HG03442 (cell line): ENCODE results near the gene UBXN6.

Experiments
- ATAC-seq: cut with Tn5 transposase; IDR thresholded peaks from one replicate; pipeline ENCODE4 v1.9.1; 2021; ENCODE audit warnings: mild to moderate bottlenecking, moderate library complexity; ENCODE audit not compliant: unreplicated experiment

UBXN6 gene, protein sequence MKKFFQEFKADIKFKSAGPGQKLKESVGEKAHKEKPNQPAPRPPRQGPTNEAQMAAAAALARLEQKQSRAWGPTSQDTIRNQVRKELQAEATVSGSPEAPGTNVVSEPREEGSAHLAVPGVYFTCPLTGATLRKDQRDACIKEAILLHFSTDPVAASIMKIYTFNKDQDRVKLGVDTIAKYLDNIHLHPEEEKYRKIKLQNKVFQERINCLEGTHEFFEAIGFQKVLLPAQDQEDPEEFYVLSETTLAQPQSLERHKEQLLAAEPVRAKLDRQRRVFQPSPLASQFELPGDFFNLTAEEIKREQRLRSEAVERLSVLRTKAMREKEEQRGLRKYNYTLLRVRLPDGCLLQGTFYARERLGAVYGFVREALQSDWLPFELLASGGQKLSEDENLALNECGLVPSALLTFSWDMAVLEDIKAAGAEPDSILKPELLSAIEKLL

DNA sequence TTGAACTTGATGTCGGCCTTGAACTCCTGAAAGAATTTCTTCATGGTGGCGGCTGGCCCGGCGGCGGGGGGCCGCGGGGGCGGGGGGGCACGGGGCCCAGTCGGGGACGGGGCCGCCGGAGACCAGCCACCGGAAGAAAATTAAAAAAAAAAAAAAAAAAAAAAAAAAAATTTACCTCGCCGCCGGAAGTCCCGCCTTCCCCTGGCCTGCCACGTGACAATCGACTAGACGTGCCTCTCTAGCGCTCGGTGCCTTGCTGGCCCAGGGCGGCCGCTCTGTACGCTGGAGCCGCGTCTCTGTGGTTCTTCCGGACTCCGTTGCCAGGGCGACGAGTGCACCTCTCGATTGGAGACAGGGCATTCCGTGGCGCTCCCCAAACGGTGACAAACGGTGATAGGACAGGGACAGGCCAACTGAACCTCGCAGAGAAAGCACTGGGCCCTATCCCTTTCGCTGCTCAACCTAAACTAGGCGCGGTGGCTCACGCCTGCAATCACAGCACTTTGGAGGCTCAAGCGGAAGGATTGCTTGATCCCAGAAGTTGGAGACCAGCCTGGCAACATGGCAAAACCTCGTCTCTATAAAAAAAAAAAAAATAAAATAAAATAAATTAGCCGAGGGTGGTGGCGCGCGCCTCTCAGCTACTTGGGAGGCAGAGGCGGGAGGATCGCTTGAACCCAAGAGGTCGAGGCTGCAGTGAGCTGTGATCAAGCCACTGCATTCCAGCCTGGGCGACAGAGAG is at the start of gene UBXN6:
Gene UBXN6 (minus strand): TSS at position 141 of the 742 bp plus-strand sequence. CDS start 97 bp downstream, at position 44.
- ATAC-seq = peak; percentile 89

GRCh38 chr19:4507150-4507452 is 49.5 kb upstream of the UBXN6 start:
- ATAC-seq = no peak

DNA sequence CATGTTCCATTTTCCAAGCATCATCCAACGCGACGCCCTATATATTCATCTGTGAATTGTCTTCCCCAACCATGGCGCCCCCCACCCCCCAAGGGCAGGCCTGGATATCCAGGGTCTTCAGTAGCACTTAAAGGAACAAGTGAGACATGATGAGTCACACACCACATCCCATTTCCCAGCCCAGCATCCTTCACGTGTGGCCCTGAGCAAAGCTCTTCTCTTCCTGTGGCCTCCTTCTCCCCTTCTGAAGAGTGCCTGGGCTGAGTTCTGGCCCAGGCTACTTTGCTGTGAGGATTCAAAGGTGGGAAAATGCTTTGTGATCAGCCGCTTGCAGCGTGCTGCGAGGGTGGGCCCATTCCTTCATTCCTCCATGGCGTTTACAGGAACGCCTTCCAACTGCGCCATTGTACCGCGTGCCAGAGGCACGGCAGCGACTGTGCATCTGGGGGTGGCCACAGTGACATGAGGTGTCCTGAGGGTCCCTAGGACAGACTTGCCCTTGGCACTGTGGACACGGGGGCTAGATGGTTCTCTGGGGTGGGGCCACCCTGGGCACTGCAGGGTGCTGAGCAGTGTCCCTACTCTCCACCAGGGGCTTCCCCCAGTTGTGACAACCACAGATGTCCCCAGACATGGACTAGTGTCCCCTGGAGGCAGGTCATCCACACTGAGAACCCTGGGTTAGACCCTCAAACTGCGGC is 49.0 kb upstream of the UBXN6 start:
- no peak for ATAC-seq

- no peak for ATAC-seq
Observed at GRCh38 chr19:4505570-4506448, 48.2 kb upstream of the UBXN6 start.

GRCh38 chr19:4504891-4505569 is 47.4 kb upstream of the UBXN6 start:
- ATAC-seq = no peak

DNA sequence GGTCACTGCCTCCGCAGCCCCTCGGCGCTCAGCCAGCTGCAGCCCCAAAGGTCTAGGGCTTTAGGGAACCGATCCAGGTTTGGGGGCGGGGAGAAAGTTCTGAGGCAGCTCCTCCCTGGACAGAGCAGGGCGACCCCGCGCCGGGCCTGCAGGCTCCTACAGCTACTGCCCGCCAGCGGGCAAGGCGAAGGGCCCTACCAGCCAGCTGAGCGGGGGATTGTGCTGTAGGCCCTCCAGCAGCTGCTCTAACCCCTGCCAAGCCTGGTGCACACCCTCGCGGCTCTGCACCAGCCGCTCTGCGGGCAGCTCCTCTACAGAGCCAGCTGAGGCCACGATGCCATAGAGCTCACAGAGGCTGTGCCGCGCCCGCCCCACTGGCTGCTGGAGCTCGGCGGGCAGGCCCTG is 46.7 kb upstream of the UBXN6 start:
- ATAC-seq = no peak

- no peak for ATAC-seq
Observed at GRCh38 chr19:4503825-4504170, 46.2 kb upstream of the UBXN6 start.

- ATAC-seq = no peak
Observed at GRCh38 chr19:4503132-4503824, 45.7 kb upstream of the UBXN6 start.

GRCh38 chr19:4502282-4503131 is 44.9 kb upstream of the UBXN6 start:
- ATAC-seq = no peak

- no peak for ATAC-seq
Observed at GRCh38 chr19:4501691-4502090, 44.1 kb upstream of the UBXN6 start.

- ATAC-seq = no peak
Observed at GRCh38 chr19:4500841-4501591, 43.4 kb upstream of the UBXN6 start.

- ATAC-seq = no peak
Observed at GRCh38 chr19:4499855-4500254, 42.3 kb upstream of the UBXN6 start.

DNA sequence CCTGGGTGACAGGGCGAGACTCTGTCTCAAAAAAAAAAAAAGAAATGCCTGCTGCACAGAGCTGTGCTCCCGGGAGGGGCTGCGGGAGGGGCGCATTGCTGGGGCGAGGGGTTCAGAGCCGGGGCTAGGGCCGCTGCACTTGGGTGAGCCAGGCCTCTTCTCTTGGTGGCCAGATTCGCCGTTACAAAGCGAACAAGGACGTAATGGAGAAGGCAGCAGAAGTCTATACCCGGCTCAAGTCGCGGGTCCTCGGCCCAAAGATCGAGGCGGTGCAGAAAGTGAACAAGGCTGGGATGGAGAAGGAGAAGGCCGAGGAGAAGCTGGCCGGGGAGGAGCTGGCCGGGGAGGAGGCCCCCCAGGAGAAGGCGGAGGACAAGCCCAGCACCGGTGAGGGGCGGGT is 41.7 kb upstream of the UBXN6 start:
- ATAC-seq = no peak

- ATAC-seq = no peak
Observed at GRCh38 chr19:4498694-4499093, 41.1 kb upstream of the UBXN6 start.

GRCh38 chr19:4497770-4498389 is 40.3 kb upstream of the UBXN6 start:
- no peak for ATAC-seq

- no peak for ATAC-seq
Observed at GRCh38 chr19:4496304-4496703, 38.7 kb upstream of the UBXN6 start.

- no peak for ATAC-seq
Observed at GRCh38 chr19:4495471-4495870, 37.9 kb upstream of the UBXN6 start.

GRCh38 chr19:4494691-4495064 is 37.1 kb upstream of the UBXN6 start:
- ATAC-seq = no peak
